SHP77 treated with DMSO at 0.1 percent for 48 hours (cell line): ENCODE results near the gene TNS3.

Experiments
- DNase-seq: peaks from one replicate; lab custom pipeline; 2025; lab: John Stamatoyannopoulos, UW

Gene TNS3

GRCh38 chr7:47303014-47303694 is 278.8 kb downstream of the TNS3 start:
- no peak for DNase-seq

- DNase-seq: no peak
Observed at GRCh38 chr7:47302560-47302959, 279.4 kb downstream of the TNS3 start.

- DNase-seq: no peak
Observed at GRCh38 chr7:47301657-47302295, 280.1 kb downstream of the TNS3 start.

GRCh38 chr7:47301105-47301477 is 280.8 kb downstream of the TNS3 start:
- no peak for DNase-seq

- DNase-seq: no peak
Observed at GRCh38 chr7:47300472-47301104, 281.3 kb downstream of the TNS3 start.

- DNase-seq: no peak
Observed at GRCh38 chr7:47299496-47299895, 282.4 kb downstream of the TNS3 start.

GRCh38 chr7:47298636-47299035 is 283.3 kb downstream of the TNS3 start:
- no peak for DNase-seq

- no peak for DNase-seq
Observed at GRCh38 chr7:47297120-47297519, 284.8 kb downstream of the TNS3 start.

- no peak for DNase-seq
Observed at GRCh38 chr7:47295606-47296005, 286.3 kb downstream of the TNS3 start.

GRCh38 chr7:47294556-47295222 is 287.2 kb downstream of the TNS3 start:
- DNase-seq: no peak

- no peak for DNase-seq
Observed at GRCh38 chr7:47293884-47294555, 287.9 kb downstream of the TNS3 start.

- DNase-seq: no peak
Observed at GRCh38 chr7:47292832-47293309, 289.0 kb downstream of the TNS3 start.

GRCh38 chr7:47291461-47292081 is 290.3 kb downstream of the TNS3 start:
- DNase-seq: no peak

- no peak for DNase-seq
Observed at GRCh38 chr7:47290867-47291266, 291.0 kb downstream of the TNS3 start.

- no peak for DNase-seq
Observed at GRCh38 chr7:47290466-47290865, 291.4 kb downstream of the TNS3 start.

- DNase-seq: no peak
Observed at GRCh38 chr7:47288060-47288459, 293.9 kb downstream of the TNS3 start.

GRCh38 chr7:47285860-47286491 is 295.9 kb downstream of the TNS3 start:
- DNase-seq: no peak

- DNase-seq: no peak
Observed at GRCh38 chr7:47284691-47285635, 296.9 kb downstream of the TNS3 start.

- no peak for DNase-seq
Observed at GRCh38 chr7:47283497-47284131, 298.3 kb downstream of the TNS3 start.
